Measurements from ENCODE around the gene UQCR11.

- TF ChIP-seq POLR2A (IDR thresholded peaks at IDR 0.05): no peak
- no peak for TF ChIP-seq CTCF (IDR thresholded peaks at IDR 0.05)
These were observed 38.7 kb downstream of the UQCR11 start for GRCh38 chr19:1566392-1567115.
